IPS-11a (cell line): ENCODE data around the gene CREB3L4.
A peak's percentile ranks its signal among the peaks of the same experiment; 100 is the strongest.
"Not testable (repeated sequence)": the region's sequence is repeated elsewhere in the genome, so short reads cannot be mapped to it uniquely, and the experiment has no call there.

Experiments used
- H3K4me3 ChIP-seq: one replicate; pipeline ENCODE4 v1.5.1; 2013; ENCODE audit warnings: low read depth, low read length, control low read depth

Gene CREB3L4

GRCh38 chr1:153958111-153958960 lies 9.4 kb upstream of the CREB3L4 start, which contains the start of gene CRTC2:
TSS of gene CRTC2 (minus strand) at chr1:153958612. CDS start at chr1:153958497, 115 bp downstream.
- peak within 1 kb of the TSS; percentile 92 for H3K4me3 ChIP-seq

GRCh38 chr1:153958961-153959260 lies 8.8 kb upstream of the CREB3L4 start:
- no peak overlapping the region for H3K4me3 ChIP-seq

GRCh38 chr1:153959454-153959853 lies 8.2 kb upstream of the CREB3L4 start:
- H3K4me3 ChIP-seq = no peak overlapping the region

GRCh38 chr1:153960206-153960605 lies 7.5 kb upstream of the CREB3L4 start:
- no peak overlapping the region for H3K4me3 ChIP-seq

GRCh38 chr1:153961421-153961820 lies 6.3 kb upstream of the CREB3L4 start:
- peak overlapping the region; percentile 88 for H3K4me3 ChIP-seq

- peak overlapping the region; percentile 88 for H3K4me3 ChIP-seq
Measured at GRCh38 chr1:153962088-153963029, 5.3 kb upstream of the CREB3L4 start.

GRCh38 chr1:153963030-153963849 lies 4.5 kb upstream of the CREB3L4 start, which contains the start of gene SLC39A1:
TSS of gene SLC39A1 (minus strand) at chr1:153963537. CDS start at chr1:153962715, 822 bp downstream.
- H3K4me3 ChIP-seq = peak within 1 kb of the TSS; percentile 88

- H3K4me3 ChIP-seq = peak overlapping the region; percentile 63
Measured at GRCh38 chr1:153963850-153964331, 3.8 kb upstream of the CREB3L4 start.

- H3K4me3 ChIP-seq = peak overlapping the region; percentile 47
Measured at GRCh38 chr1:153968000-153968363, 280 bp downstream of the CREB3L4 start.

GRCh38 chr1:153968408-153968807 lies 706 bp downstream of the CREB3L4 start:
- H3K4me3 ChIP-seq = peak overlapping the region; percentile 13

GRCh38 chr1:153968972-153969371 lies 1.3 kb downstream of the CREB3L4 start:
- no peak overlapping the region for H3K4me3 ChIP-seq

- no peak overlapping the region for H3K4me3 ChIP-seq
Measured at GRCh38 chr1:153970346-153970745, 2.6 kb downstream of the CREB3L4 start.

GRCh38 chr1:153973071-153973470 lies 5.4 kb downstream of the CREB3L4 start:
- no peak overlapping the region for H3K4me3 ChIP-seq

- H3K4me3 ChIP-seq = no peak overlapping the region
Measured at GRCh38 chr1:153973525-153973924, 5.8 kb downstream of the CREB3L4 start.

- peak overlapping the region; percentile 85 for H3K4me3 ChIP-seq
Measured at GRCh38 chr1:153976819-153977249, 9.1 kb downstream of the CREB3L4 start.

- H3K4me3 ChIP-seq = peak within 1 kb of the TSS; percentile 85
Measured at GRCh38 chr1:153977250-153978240, 9.8 kb downstream of the CREB3L4 start, which contains the start of gene JTB. TSS of gene JTB (minus strand) at chr1:153977674. CDS start at chr1:153977252, 422 bp downstream.

GRCh38 chr1:153978274-153978909 lies 10.7 kb downstream of the CREB3L4 start:
- H3K4me3 ChIP-seq = peak overlapping the region; percentile 85

- H3K4me3 ChIP-seq = not testable (repeated sequence)
Measured at GRCh38 chr1:153979091-153979490, 11.4 kb downstream of the CREB3L4 start.

- not testable (repeated sequence) for H3K4me3 ChIP-seq
Measured at GRCh38 chr1:153981735-153982134, 14.0 kb downstream of the CREB3L4 start.
